HG03066 (cell line): ENCODE measurements around the gene ANKRD50.

Experiments
- ATAC-seq: cut with Tn5 transposase; IDR thresholded peaks from one replicate; pipeline ENCODE4 v1.9.1; 2021; ENCODE audit warnings: low read depth; ENCODE audit not compliant: unreplicated experiment

Gene ANKRD50

DNA sequence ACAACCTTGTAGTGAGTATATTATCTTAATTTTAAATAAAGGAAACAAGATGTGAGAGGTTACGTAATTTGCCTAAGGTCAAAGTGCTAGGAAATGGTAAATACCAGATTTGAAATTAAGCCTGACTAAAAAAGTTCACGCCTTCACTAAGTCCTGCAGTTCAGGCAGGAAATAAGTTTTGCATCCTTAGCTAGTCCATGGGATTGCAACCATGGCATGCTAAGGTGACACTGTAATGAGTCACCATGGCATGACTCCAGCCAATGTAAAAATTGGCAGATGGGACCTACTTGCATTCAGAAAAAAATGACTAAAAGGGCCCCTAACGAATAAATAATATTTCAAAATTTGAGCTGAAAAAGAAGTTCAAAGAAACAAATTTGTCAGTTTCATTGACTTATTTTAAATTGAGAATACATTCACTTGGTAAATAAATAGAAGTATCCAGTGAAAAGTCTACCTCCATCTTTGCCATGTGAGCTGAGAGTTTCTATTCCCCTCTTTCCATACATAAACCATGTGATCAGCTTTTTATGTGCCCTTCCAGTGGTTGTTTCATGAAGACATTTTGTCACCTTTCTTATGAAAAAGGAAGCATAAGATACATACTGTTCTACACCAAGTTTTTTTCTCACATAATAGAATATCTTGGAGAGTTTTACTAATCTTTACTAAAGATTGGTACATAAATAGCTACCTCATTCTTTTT, 72.4 kb downstream of the ANKRD50 start:
- ATAC-seq: no peak

DNA sequence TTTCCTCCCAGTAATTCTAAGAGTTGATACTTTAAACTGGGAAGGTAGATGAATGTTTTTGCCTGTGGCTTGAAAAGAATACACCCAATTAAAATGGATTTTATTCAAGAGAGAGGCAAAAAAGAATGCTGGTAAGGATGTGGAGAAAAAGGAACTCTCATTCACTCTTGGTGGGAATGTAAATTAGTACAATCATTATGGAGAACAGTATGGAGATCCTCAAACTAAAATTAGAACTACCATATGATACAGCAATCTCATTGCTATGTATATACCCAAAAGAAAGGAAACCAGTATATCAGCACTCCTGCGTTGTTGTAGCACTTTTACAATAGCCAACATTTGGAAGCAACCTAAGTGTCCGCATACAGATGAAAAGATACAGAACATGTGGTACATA, 75.2 kb downstream of the ANKRD50 start:
- ATAC-seq: no peak

DNA sequence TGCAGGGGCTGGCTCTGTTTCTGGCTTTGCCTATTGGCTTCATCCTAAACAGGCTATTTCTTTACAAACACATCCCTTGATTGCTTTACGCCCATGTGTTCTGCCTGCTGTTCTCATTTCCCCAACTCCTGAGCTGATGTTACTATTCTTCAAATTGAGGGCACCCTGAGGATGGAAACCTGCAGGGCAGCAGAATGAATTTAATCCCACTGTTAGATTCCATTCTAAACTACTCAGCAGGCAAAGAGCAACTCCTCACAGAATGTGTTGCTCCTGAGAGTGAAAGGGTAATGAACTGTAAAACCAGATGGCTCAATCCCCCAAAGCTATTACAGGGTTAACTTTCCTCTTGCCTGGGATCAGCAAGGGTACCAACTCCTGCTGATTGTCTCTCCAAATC, 75.7 kb downstream of the ANKRD50 start:
- no peak for ATAC-seq

DNA sequence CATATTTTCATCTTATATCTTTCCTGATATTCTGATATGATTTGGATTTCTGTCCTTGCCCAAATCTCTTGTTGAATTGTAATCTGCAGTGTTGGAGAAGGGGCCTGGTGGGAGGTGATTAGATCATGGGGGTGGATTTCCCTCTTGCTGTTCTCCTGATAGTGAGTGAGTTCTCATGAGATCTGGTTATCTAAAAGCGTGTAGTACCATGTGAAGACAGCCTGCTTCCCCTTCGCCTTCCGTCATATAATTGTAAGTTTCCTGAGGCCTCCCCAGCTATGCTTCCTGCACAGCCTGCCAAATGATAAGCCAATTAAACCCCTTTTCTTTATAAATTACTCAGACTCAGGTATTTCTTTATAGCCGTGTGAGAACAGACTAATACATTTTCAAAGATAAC, 77.2 kb downstream of the ANKRD50 start:
- no peak for ATAC-seq

DNA sequence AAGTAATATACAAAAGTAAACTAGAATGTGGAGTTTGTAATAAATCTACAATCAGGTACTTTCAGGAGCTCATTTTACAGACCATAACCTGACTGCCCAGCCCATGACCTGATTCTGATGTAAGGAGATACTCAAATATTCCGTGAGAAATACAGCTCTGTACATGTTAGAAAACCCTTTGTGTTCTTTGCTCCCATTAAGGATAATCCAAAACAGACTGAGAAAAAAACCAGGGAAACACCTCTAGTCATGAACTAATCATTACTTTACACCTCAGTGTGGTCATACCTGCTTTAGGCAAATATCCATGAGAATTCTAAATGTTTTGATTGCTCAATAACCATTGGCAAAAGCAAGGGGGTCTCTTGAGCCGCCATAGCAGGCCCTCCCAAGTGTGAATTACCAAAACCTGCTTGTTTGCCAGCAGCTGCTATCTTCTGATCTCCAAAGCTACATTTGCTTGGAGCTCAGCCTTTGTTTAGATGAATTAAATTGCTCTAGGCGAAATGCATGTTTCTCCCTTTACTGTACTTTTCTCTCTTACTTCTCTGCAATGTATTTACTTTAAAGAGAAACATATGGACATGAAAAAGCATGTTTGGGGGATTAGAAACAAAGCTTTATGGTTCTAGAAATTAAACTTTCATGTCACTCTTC, 79.1 kb downstream of the ANKRD50 start:
- no peak for ATAC-seq

DNA sequence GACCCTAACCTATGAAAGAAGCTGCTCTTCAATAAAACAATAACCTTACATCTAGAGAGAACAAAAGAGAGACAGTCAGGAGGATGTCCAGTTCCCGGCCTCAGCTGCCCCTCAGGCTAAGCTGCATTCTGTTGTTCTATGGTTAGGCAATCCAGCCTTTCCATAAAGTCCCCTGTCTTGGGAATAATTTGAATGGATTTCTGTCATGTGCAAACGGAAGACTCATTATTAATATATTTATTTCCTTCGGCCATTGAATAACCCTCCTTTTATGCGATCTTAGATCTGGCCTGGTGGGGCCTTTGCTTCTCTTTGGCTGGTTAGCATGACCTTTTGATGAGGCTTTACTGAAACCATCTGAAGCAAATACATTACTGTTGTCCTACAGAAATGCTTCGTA, 80.1 kb downstream of the ANKRD50 start:
- no peak for ATAC-seq

DNA sequence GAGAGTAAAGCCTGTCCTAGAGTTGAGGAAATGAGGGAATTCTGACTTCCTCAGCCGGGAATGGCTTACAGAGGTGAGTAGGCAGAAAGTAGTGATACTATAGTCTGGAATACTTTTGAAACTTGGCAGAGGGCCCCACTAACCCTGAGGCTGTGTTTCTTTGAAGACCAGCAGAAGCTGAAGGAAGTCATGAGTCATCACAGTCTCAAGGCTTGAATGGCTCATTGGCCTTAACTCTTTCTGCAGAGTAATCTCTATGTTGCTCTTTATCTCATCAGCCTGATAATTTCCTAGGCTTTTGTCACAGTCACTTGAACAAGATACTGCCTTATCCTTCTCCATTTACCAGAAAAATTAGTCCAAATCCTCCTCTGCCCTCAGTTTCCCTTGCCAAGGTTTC, 80.8 kb downstream of the ANKRD50 start:
- peak; percentile 90 for ATAC-seq

DNA sequence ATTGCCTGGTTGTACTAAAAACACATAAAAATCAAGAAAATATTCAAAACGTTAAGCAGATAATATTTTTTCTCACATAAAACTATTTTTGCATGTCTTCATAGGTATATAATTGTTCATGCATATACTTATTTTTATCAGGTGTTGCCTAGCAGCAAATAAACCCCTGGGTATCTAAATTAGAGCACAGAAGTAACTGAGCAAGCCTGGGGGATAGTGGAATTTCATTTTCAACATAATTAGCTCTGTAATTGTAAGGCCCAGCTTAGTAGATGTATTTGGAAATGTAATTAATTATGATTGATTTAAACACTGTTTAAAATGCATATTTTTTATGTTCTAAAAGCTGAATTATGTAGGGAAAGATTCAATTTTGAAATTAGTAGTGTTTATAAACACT, 82.9 kb downstream of the ANKRD50 start:
- no peak for ATAC-seq
